Loucy (cell line): ENCODE results near the gene PAQR4.

Experiments
- CTCF ChIP-seq: fragments of 200-600 bp; sonication (generic); conservative IDR thresholded peaks from 2 replicates; pipeline ENCODE4 v1.5.1; 2014; ENCODE audit warnings: mild to moderate bottlenecking, antibody characterized with exemption, low read length
- EZH2phosphoT487 ChIP-seq: fragments of 200-600 bp; IDR thresholded peaks from 2 replicates; pipeline ENCODE4 v1.6.1; 2018; ENCODE audit warnings: antibody characterized with exemption, mild to moderate bottlenecking, moderate library complexity, borderline replicate concordance

GRCh38 chr16:2970563-2970962 is 1.4 kb downstream of the PAQR4 start:
- TF ChIP-seq CTCF (no peak), EZH2phosphoT487 (no peak)
